IMR-90 (cell line): ENCODE data around the gene RIMBP2. TPM values are rescaled to one million over a fixed set of nuclear protein-coding genes. Genes with fewer than 3 reads are reported as not detected.

Experiments used
- ATAC-seq: fragments of 200-7000 bp; cut with Tn5 transposase; 2 replicates; pipeline ENCODE4 v1.9.1; 2020; ENCODE audit warnings: low read depth, mild to moderate bottlenecking, moderate library complexity
- BruUV-seq: library from RNA; stranded (reverse); fragments of 400-500 nt; replicated peaks from 2 replicates; lab custom pipeline; 2021; lab: Mats Ljungman, UMichigan
- CTCF ChIA-PET: fragments of 300-600 bp; formaldehyde crosslinking; extraction: SDS; loops from one replicate; lab custom pipeline; 2021; ENCODE audit warnings: antibody characterized with exemption; lab: Yijun Ruan, JAX
- POLR2A ChIA-PET: fragments of 300-600 bp; sonication (Branson Sonifier 250); formaldehyde crosslinking; loops from one replicate; lab custom pipeline; 2022; ENCODE audit warnings: antibody characterized with exemption; ENCODE audit not compliant: unreplicated experiment; lab: Charles Lee
- DNase-seq: peaks from one replicate; pipeline ENCODE4 v3.0.0; 2013
- H2AFZ ChIP-seq: replicated peaks from 2 replicates; pipeline ENCODE3; 2013; ENCODE audit warnings: low read length, mild to moderate bottlenecking; ENCODE audit not compliant: poor library complexity
- H2AK5ac ChIP-seq: 2 replicates; pipeline ENCODE4 v1.6.1; 2013; ENCODE audit warnings: low read depth, low read length, inconsistent platforms
- H2AK9ac ChIP-seq: replicated peaks from 2 replicates; pipeline ENCODE3; 2013; ENCODE audit warnings: mild to moderate bottlenecking, low read depth, low read length, moderate library complexity; ENCODE audit not compliant: poor library complexity
- H2BK120ac ChIP-seq: 2 replicates; pipeline ENCODE4 v1.6.1; 2013; ENCODE audit warnings: low read depth, low read length, inconsistent platforms
- H2BK15ac ChIP-seq: 3 replicates; pipeline ENCODE4 v1.6.1; 2013; ENCODE audit warnings: low read depth, low read length, inconsistent platforms
- H2BK20ac ChIP-seq: 2 replicates; pipeline ENCODE4 v1.6.1; 2013; ENCODE audit warnings: low read depth, mild to moderate bottlenecking, inconsistent platforms, low read length, moderate library complexity
- H2BK5ac ChIP-seq: 2 replicates; pipeline ENCODE4 v1.6.1; 2013; ENCODE audit warnings: mild to moderate bottlenecking, low read depth, low read length, inconsistent platforms; ENCODE audit not compliant: poor library complexity, severe bottlenecking
- H3K14ac ChIP-seq: replicated peaks from 2 replicates; pipeline ENCODE4 v1.6.1; 2013; ENCODE audit warnings: low read depth, low read length, inconsistent platforms
- H3K18ac ChIP-seq: 2 replicates; pipeline ENCODE4 v1.6.1; 2013; ENCODE audit warnings: low read depth, low read length, control low read depth
- H3K23ac ChIP-seq: 2 replicates; pipeline ENCODE4 v1.6.1; 2013; ENCODE audit warnings: low read depth, low read length, inconsistent platforms
- H3K27ac ChIP-seq: 2 replicates; pipeline ENCODE4 v1.5.1; 2013; ENCODE audit warnings: mild to moderate bottlenecking, control low read depth, low read length; ENCODE audit not compliant: insufficient read depth
- H3K27me3 ChIP-seq: 2 replicates; pipeline ENCODE4 v1.6.1; 2013; ENCODE audit warnings: low read length; ENCODE audit not compliant: control insufficient read depth, insufficient read depth
- H3K36me3 ChIP-seq: 2 replicates; pipeline ENCODE4 v1.6.1; 2013; ENCODE audit warnings: low read length, mixed read lengths; ENCODE audit not compliant: control insufficient read depth, insufficient read depth
- H3K4ac ChIP-seq: 2 replicates; pipeline ENCODE4 v1.6.1; 2013; ENCODE audit warnings: low read depth, low read length, inconsistent platforms
- H3K4me1 ChIP-seq: 2 replicates; pipeline ENCODE4 v1.6.1; 2013; ENCODE audit warnings: low read length, mixed read lengths; ENCODE audit not compliant: control insufficient read depth, insufficient read depth
- H3K4me2 ChIP-seq: 2 replicates; pipeline ENCODE4 v1.6.1; 2013; ENCODE audit warnings: low read depth, mild to moderate bottlenecking, control low read depth, low read length, moderate library complexity
- H3K4me3 ChIP-seq: 2 replicates; pipeline ENCODE4 v1.5.1; 2013; ENCODE audit warnings: low read depth, mild to moderate bottlenecking, control low read depth, low read length, moderate library complexity; ENCODE audit not compliant: insufficient read depth
- H3K56ac ChIP-seq: 2 replicates; pipeline ENCODE4 v1.6.1; 2013; ENCODE audit warnings: low read length, inconsistent platforms; ENCODE audit not compliant: insufficient read depth; ENCODE audit errors: extremely low read depth
- H3K79me1 ChIP-seq, 2 experiments: 2 replicates each; pipeline ENCODE4 v1.6.1; 2013; ENCODE audit warnings: low read length in 2 of 2, inconsistent platforms in 1 of 2, low read depth in 1 of 2
- H3K9ac ChIP-seq: 2 replicates; pipeline ENCODE4 v1.6.1; 2013; ENCODE audit warnings: low read depth, low read length, control low read depth
- H3K9me1 ChIP-seq: 2 replicates; pipeline ENCODE4 v1.6.1; 2013; ENCODE audit warnings: low read length, inconsistent platforms; ENCODE audit not compliant: insufficient read depth
- H3K9me3 ChIP-seq: 2 replicates; pipeline ENCODE4 v1.6.1; 2013; ENCODE audit warnings: low read length; ENCODE audit not compliant: control insufficient read depth, insufficient read depth
- H4K20me1 ChIP-seq: 2 replicates; pipeline ENCODE4 v1.6.1; 2013; ENCODE audit warnings: low read length, inconsistent platforms; ENCODE audit not compliant: insufficient read depth
- H4K5ac ChIP-seq: 2 replicates; pipeline ENCODE4 v1.6.1; 2013; ENCODE audit warnings: mild to moderate bottlenecking, low read depth, low read length, control low read depth
- H4K8ac ChIP-seq, 2 experiments: 2 replicates each; pipeline ENCODE4 v1.6.1; 2013; ENCODE audit warnings: low read depth in 2 of 2, low read length in 2 of 2, control low read depth in 1 of 2, inconsistent platforms in 1 of 2
- H4K91ac ChIP-seq: 2 replicates; pipeline ENCODE4 v1.6.1; 2013; ENCODE audit warnings: low read depth, low read length, inconsistent platforms; ENCODE audit not compliant: insufficient read depth
- CHD1 ChIP-seq: IDR thresholded peaks from 2 replicates; pipeline ENCODE4 v1.6.1; 2012; ENCODE audit warnings: low read depth, low read length, improper control_type of control experiment
- FOS ChIP-seq: fragments of 150-350 bp; IDR thresholded peaks from 2 replicates; pipeline ENCODE4 v1.6.1; 2016; ENCODE audit warnings: low read depth, low read length
- MAFK ChIP-seq: IDR thresholded peaks from 2 replicates; pipeline ENCODE4 v1.6.1; 2012; ENCODE audit warnings: low read depth, low read length, improper control_type of control experiment
- MAZ ChIP-seq: IDR thresholded peaks from 2 replicates; pipeline ENCODE4 v1.6.1; 2012; ENCODE audit warnings: low read depth, mild to moderate bottlenecking, low read length, improper control_type of control experiment, moderate library complexity, borderline replicate concordance
- MXI1 ChIP-seq: IDR thresholded peaks from 2 replicates; pipeline ENCODE4 v1.6.1; 2012; ENCODE audit warnings: low read depth, mild to moderate bottlenecking, low read length, moderate library complexity, borderline replicate concordance
- NFE2L2 ChIP-seq: fragments of 150-350 bp; IDR thresholded peaks from 2 replicates; pipeline ENCODE4 v1.6.1; 2016; ENCODE audit warnings: low read depth, mild to moderate bottlenecking, low read length
- POLR2A ChIP-seq: IDR thresholded peaks from 2 replicates; pipeline ENCODE4 v1.6.1; 2012; ENCODE audit warnings: mild to moderate bottlenecking, low read depth, low read length
- RFX5 ChIP-seq: IDR thresholded peaks from 2 replicates; pipeline ENCODE4 v1.8.0; 2012; ENCODE audit warnings: low read depth, mild to moderate bottlenecking, low read length, moderate library complexity
- WGBS, 2 experiments: methylation state at CpG; one replicate each; pipeline versions ENCODE4 v1.1.5 to v1.1.7; 2013; ENCODE audit warnings: missing lambda C conversion rate in 2 of 2; ENCODE audit not compliant: insufficient read length in 1 of 2; ENCODE audit errors: extremely low coverage in 2 of 2; 5-methylcytosine and 5-hydroxymethylcytosine counted together
- dilution Hi-C: fragments of 300-500 bp; cut with HindIII; formaldehyde crosslinking; loops from one replicate; pipeline ENCODE4 v1.14.3; 2018; ENCODE audit warnings: low sequenced_read_pairs; ENCODE audit not compliant: unreplicated experiment
- in situ Hi-C: fragments of 300-500 bp; cut with MboI; formaldehyde crosslinking; loops from 3 replicates; pipeline ENCODE4 v1.14.3; 2019; ENCODE audit warnings: low sequenced_read_pairs, inconsistent platforms, mixed read lengths
- intact Hi-C: fragments of 100-400 bp; cut with micrococcal nuclease; formaldehyde crosslinking; loops from 2 replicates; pipeline ENCODE4 v1.10.0; 2022
- polyA plus RNA-seq, 3 experiments: library from polyadenylated mRNA; depleted of rRNA; stranded (reverse); fragments of >200 nt; gene quantifications; 2 replicates each; pipeline ENCODE4 v1.2.3, GENCODE V29; 2012; ENCODE audit warnings: low replicate concordance in 1 of 3
- total RNA-seq: library from RNA; depleted of rRNA; stranded (reverse); fragments of >200 nt; gene quantifications from 2 replicates; pipeline ENCODE4 v1.2.3, GENCODE V29; 2012
- TF ChIP-seq, protein P1 (sequence below): fragments of 150-350 bp; IDR thresholded peaks from 2 replicates; pipeline ENCODE4 v1.6.1; 2016; ENCODE audit warnings: low read depth, mild to moderate bottlenecking, low read length, moderate library complexity, borderline replicate concordance

RIMBP2 gene
- total and polyA plus RNA-seq, 2 of the 4 experiments (the other 2 are of a cell fraction): not detected

DNA sequence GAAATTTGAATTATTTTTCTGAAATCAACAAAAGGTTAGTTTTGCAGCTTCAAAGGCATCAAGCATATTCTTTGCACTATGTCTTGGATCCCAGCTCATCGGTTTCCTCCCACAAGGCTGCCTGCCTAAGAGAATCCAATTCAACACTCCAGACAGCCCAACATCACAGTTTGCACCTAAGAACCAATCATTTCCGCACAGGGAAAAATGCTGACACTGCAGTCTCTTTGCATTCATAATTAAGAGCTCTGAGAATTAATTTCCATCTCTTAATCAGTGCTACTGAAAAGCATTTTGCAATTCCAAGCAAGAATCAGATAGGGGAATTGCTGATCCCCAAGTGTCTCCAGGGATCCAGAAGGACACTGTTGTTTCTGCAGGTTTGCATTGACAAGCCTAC, 202.5 kb downstream of the RIMBP2 start:
- dilution Hi-C loops: no loop called here
- no peak for TF ChIP-seq NFE2L2
- TF ChIP-seq CHD1: no peak
- TF ChIP-seq, protein P1, sequence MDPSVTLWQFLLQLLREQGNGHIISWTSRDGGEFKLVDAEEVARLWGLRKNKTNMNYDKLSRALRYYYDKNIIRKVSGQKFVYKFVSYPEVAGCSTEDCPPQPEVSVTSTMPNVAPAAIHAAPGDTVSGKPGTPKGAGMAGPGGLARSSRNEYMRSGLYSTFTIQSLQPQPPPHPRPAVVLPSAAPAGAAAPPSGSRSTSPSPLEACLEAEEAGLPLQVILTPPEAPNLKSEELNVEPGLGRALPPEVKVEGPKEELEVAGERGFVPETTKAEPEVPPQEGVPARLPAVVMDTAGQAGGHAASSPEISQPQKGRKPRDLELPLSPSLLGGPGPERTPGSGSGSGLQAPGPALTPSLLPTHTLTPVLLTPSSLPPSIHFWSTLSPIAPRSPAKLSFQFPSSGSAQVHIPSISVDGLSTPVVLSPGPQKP: no peak
- no peak for TF ChIP-seq RFX5
- no peak for TF ChIP-seq MXI1
- peak; percentile 94 for TF ChIP-seq MAFK
- TF ChIP-seq POLR2A: no peak
- TF ChIP-seq MAZ: no peak
- TF ChIP-seq FOS: no peak

More for the DNA sequence above, 202.5 kb downstream of the RIMBP2 start:
- intact Hi-C loops (no loop called here), in situ Hi-C loops (no loop called here)
- H3K18ac ChIP-seq: no peak overlapping the region
- no peak overlapping the region for H3K4ac ChIP-seq
- H2BK120ac ChIP-seq: no peak overlapping the region
- H3K27me3 ChIP-seq: no peaks in the 10 kb centered on the region
- H3K36me3 ChIP-seq: no peaks in the 10 kb centered on the region
- no peak overlapping the region for H3K4me2 ChIP-seq
- H2BK20ac ChIP-seq: no peak overlapping the region
- H4K8ac ChIP-seq: no peak overlapping the region
- no peak overlapping the region for H4K5ac ChIP-seq
- no peak overlapping the region for H2BK15ac ChIP-seq
- H3K4me3 ChIP-seq: no peak overlapping the region
- H2AK9ac ChIP-seq: no peak overlapping the region
- DNase-seq (no peak), ATAC-seq (no peak)
- H3K9me1 ChIP-seq: no peaks in the 10 kb centered on the region
- no peaks in the 10 kb centered on the region for H3K79me1 ChIP-seq
- no peak overlapping the region for H3K56ac ChIP-seq
- H2BK5ac ChIP-seq: no peak overlapping the region
- no peak overlapping the region for H2AFZ ChIP-seq
- no peaks in the 10 kb centered on the region for H3K4me1 ChIP-seq
- H3K27ac ChIP-seq: no peak overlapping the region
- H3K14ac ChIP-seq: no peak overlapping the region
- H3K9me3 ChIP-seq: peaks cover 39% of the 10 kb centered on the region
- ChIA-PET CTCF (no interaction called here), POLR2A (no interaction called here)
- H3K23ac ChIP-seq: no peak overlapping the region
- 29% methylated on average over 1 of the region's 2 CpGs; no CpG with 5 or more reads in 1 of the 2 experiments for WGBS, 2 experiments
- H2AK5ac ChIP-seq: no peak overlapping the region
- H4K20me1 ChIP-seq: no peaks in the 10 kb centered on the region
- no TSS peak for BruUV-seq
- H3K9ac ChIP-seq: no peak overlapping the region
- H4K91ac ChIP-seq: no peak overlapping the region
